Measurements from ENCODE around the gene LYPD3. TPM values are rescaled to one million over a fixed set of nuclear protein-coding genes. Genes with fewer than 3 reads are reported as not detected.

The LYPD3 gene
- total RNA-seq, 1 donor from 2014 or later, result 0.56 TPM

GRCh38 chr19:43416951-43417623 is 48.3 kb downstream of the LYPD3 start:
- H3K4me1 Mint-ChIP-seq (ENCODE audit: low read depth, unreplicated experiment), result no peaks in the 10 kb centered on the region
- TF ChIP-seq, protein P1, sequence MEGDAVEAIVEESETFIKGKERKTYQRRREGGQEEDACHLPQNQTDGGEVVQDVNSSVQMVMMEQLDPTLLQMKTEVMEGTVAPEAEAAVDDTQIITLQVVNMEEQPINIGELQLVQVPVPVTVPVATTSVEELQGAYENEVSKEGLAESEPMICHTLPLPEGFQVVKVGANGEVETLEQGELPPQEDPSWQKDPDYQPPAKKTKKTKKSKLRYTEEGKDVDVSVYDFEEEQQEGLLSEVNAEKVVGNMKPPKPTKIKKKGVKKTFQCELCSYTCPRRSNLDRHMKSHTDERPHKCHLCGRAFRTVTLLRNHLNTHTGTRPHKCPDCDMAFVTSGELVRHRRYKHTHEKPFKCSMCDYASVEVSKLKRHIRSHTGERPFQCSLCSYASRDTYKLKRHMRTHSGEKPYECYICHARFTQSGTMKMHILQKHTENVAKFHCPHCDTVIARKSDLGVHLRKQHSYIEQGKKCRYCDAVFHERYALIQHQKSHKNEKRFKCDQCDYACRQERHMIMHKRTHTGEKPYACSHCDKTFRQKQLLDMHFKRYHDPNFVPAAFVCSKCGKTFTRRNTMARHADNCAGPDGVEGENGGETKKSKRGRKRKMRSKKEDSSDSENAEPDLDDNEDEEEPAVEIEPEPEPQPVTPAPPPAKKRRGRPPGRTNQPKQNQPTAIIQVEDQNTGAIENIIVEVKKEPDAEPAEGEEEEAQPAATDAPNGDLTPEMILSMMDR (IDR thresholded peaks at IDR 0.05; ENCODE audit: partially characterized antibody, unreplicated experiment), result no peak
- H3K36me3 Mint-ChIP-seq (ENCODE audit: unreplicated experiment), result no peaks in the 10 kb centered on the region
- no peak overlapping the region for H3K27ac Mint-ChIP-seq (ENCODE audit: unreplicated experiment)
- H3K4me3 Mint-ChIP-seq (ENCODE audit: unreplicated experiment), result no peak overlapping the region
- no peak for DNase-seq
- H3K27me3 Mint-ChIP-seq (ENCODE audit: unreplicated experiment), result peaks cover 2% of the 10 kb centered on the region
- peaks cover 3% of the 10 kb centered on the region for H3K9me3 Mint-ChIP-seq (ENCODE audit: unreplicated experiment)

DNA sequence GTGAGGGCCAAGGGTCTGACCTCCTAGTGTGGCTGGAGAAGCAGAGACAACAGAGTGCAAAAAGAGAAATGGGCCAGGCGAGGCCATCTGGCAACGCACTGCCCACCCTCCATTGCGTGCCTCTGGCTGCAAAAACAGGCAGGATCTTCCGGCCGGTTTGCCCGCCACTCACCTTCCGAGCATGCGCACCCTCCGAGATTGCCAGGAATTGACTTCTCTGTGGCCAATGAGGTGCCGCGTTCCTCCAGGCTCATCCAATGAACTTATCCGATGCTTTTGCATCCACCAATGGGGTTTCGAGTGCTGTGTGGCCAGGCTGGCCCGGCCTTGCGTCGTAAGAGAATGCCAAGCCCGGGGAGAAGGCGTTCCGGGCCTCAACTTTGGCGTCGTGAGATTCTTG is 50.9 kb downstream of the LYPD3 start, which contains the start of gene TEX101:
Gene TEX101 (plus strand): TSS at position 337 of the 400 bp plus-strand sequence. CDS start 1,030 bp downstream, outside the sequence.
- H3K4me3 Mint-ChIP-seq (ENCODE audit: unreplicated experiment), result no peak within 1 kb of the TSS
- no peak for DNase-seq
- peaks cover 3% of the 10 kb centered on the region for H3K9me3 Mint-ChIP-seq (ENCODE audit: unreplicated experiment)
- H3K36me3 Mint-ChIP-seq (ENCODE audit: unreplicated experiment), result no peaks in the 10 kb centered on the region
- no peaks in the 10 kb centered on the region for H3K4me1 Mint-ChIP-seq (ENCODE audit: low read depth, unreplicated experiment)
- peaks cover 2% of the 10 kb centered on the region for H3K27me3 Mint-ChIP-seq (ENCODE audit: unreplicated experiment)
- no peak within 1 kb of the TSS for H3K27ac Mint-ChIP-seq (ENCODE audit: unreplicated experiment)
- TF ChIP-seq, protein P1 (IDR thresholded peaks at IDR 0.05; ENCODE audit: partially characterized antibody, unreplicated experiment), result no peak

- DNase-seq, result no peak
- no peak overlapping the region for H3K27ac Mint-ChIP-seq (ENCODE audit: unreplicated experiment)
- peaks cover 2% of the 10 kb centered on the region for H3K27me3 Mint-ChIP-seq (ENCODE audit: unreplicated experiment)
- TF ChIP-seq, protein P1 (IDR thresholded peaks at IDR 0.05; ENCODE audit: partially characterized antibody, unreplicated experiment), result no peak
- peaks cover 3% of the 10 kb centered on the region for H3K9me3 Mint-ChIP-seq (ENCODE audit: unreplicated experiment)
- no peaks in the 10 kb centered on the region for H3K4me1 Mint-ChIP-seq (ENCODE audit: low read depth, unreplicated experiment)
- H3K36me3 Mint-ChIP-seq (ENCODE audit: unreplicated experiment), result no peaks in the 10 kb centered on the region
- no peak overlapping the region for H3K4me3 Mint-ChIP-seq (ENCODE audit: unreplicated experiment)
Measured at GRCh38 chr19:43412441-43412840, 53.0 kb downstream of the LYPD3 start.

Other genes starting within 250 kb of the LYPD3 start
- gene PSG9, start 196.1 kb downstream of the LYPD3 start, total RNA-seq (ENCODE audit: unreplicated experiment), result not detected
- gene CD177, start 111.9 kb downstream of the LYPD3 start, total RNA-seq (ENCODE audit: unreplicated experiment), result not detected
- gene TEX101, start 50.7 kb downstream of the LYPD3 start, total RNA-seq (ENCODE audit: unreplicated experiment), result not detected
- gene PHLDB3, start 39.1 kb upstream of the LYPD3 start, total RNA-seq (ENCODE audit: unreplicated experiment), result 6.8 TPM
- 16.0 TPM for gene ETHE1, start 61.6 kb upstream of the LYPD3 start, total RNA-seq (ENCODE audit: unreplicated experiment)
- 2.0 TPM for gene ZNF575, start 67.6 kb upstream of the LYPD3 start, total RNA-seq (ENCODE audit: unreplicated experiment)
- 39.5 TPM for gene XRCC1, start 109.9 kb upstream of the LYPD3 start, total RNA-seq (ENCODE audit: unreplicated experiment)
- 0.96 TPM for gene PINLYP, start 110.2 kb upstream of the LYPD3 start, total RNA-seq (ENCODE audit: unreplicated experiment)
- gene IRGQ, start 130.5 kb upstream of the LYPD3 start, total RNA-seq (ENCODE audit: unreplicated experiment), result 184 TPM
- gene ZNF576, start 131.0 kb upstream of the LYPD3 start, total RNA-seq (ENCODE audit: unreplicated experiment), result 15.0 TPM
- gene SRRM5, start 146.5 kb upstream of the LYPD3 start, total RNA-seq (ENCODE audit: unreplicated experiment), result 0.51 TPM
- 139 TPM for gene ZNF428, start 154.0 kb upstream of the LYPD3 start, total RNA-seq (ENCODE audit: unreplicated experiment)
- 52.4 TPM for gene CADM4, start 174.2 kb upstream of the LYPD3 start, total RNA-seq (ENCODE audit: unreplicated experiment)
- 2.9 TPM for gene PLAUR, start 204.6 kb upstream of the LYPD3 start, total RNA-seq (ENCODE audit: unreplicated experiment)

All from glutamatergic neuron (in vitro differentiated cells).